ENCODE measurements around the gene GOLT1A. TPM values are rescaled to one million over a fixed set of nuclear protein-coding genes. Genes with fewer than 3 reads are reported as not detected.
"Not testable (repeated sequence)": the region's sequence is repeated elsewhere in the genome, so short reads cannot be mapped to it uniquely, and the experiment has no call there.

The GOLT1A gene
- total RNA-seq, 1 donor from 2014 or later: not detected

GRCh38 chr1:204249736-204250427, 36.1 kb upstream of the GOLT1A start:
- DNase-seq (ENCODE audit: low spot score): no peak

GRCh38 chr1:204248954-204249353, 35.2 kb upstream of the GOLT1A start:
- DNase-seq (ENCODE audit: low spot score): no peak

- no peak for DNase-seq (ENCODE audit: low spot score)
Measured at GRCh38 chr1:204246876-204247275, 33.1 kb upstream of the GOLT1A start.

- DNase-seq (ENCODE audit: low spot score): no peak
Measured at GRCh38 chr1:204242920-204243319, 29.1 kb upstream of the GOLT1A start.

DNA sequence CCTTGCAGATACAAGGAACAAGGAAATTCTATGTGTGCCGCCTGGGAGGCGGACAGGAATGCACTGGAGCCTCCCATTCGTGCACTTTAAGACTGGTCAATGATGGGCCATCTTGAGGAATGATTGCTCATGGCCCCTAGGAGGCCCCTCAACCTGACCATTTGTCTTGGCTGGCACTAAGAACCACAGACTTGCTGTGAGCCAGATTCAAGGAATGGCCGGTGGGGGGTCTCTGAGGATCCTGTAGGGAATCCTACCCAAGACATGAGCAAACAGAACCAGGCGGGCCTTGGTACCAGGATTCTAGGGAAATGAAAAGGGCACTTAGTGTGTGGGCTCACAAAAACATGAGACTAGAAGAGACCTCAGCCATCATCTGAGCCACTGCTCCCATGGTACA, 28.1 kb upstream of the GOLT1A start:
- no peak for DNase-seq (ENCODE audit: low spot score)

GRCh38 chr1:204241050-204241449, 27.3 kb upstream of the GOLT1A start:
- no peak for DNase-seq (ENCODE audit: low spot score)

- DNase-seq (ENCODE audit: low spot score): no peak
Measured at GRCh38 chr1:204240233-204240632, 26.4 kb upstream of the GOLT1A start.

DNA sequence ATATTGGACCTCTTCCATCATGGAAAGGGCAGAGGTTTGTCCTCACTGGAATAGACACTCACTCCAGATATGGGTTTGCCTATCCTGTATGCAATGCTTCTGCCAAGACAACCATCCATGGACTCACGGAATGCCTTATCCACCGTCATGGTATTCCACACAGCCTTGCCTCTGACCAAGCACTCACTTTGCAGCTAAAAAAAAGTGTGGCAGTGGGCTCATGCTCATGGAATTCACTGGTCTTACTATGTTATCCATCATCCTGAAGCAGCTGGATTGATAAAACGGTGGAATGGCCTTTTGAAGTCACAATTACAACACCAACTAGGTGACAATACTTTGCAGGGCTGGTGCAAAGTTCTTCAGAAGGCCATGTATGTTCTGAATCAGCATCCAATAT, 25.6 kb upstream of the GOLT1A start:
- not testable (repeated sequence) for DNase-seq (ENCODE audit: low spot score)

DNA sequence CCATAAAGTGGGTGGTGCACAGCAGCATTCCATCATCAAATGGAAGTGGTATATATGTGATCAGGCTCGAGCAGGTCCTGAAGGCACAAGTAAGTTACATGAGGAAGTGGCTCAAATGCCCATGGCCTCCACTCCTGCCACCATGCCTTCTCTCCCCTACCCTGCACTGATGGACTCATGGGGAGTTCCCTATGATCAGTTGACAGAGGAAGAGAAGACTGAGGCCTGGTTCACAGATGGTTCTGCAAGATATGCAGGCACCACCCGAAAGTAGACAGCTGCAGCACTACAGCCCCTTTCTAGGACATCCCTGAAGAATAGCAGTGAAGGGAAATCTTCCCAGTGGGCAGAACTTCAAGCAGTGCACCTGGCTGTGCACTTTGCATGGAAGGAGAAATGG, 24.7 kb upstream of the GOLT1A start:
- DNase-seq (ENCODE audit: low spot score): not testable (repeated sequence)

DNA sequence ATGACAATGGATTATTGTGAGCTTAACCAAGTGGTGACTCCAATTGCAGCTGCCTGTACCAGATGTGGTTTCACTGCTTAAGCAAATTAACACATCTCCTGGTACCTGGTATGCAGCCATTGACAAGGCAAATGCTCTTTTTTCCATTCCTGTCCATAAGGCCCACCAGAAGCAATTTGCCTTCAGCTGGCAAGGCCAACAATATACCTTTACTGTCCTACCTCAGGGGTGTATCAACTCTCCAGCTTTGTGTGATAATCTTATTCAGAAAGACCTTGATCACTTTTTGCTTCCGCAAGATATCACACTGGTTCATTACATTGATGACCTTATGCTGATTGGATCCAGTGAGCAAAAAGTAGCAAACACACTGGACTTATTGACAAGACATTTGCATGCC, 23.7 kb upstream of the GOLT1A start:
- peak; percentile 14 for DNase-seq (ENCODE audit: low spot score)

- DNase-seq (ENCODE audit: low spot score): peak; percentile 37
Measured at GRCh38 chr1:204232526-204232925, 18.7 kb upstream of the GOLT1A start.

- DNase-seq (ENCODE audit: low spot score): peak; percentile 79
Measured at GRCh38 chr1:204230211-204230610, 16.4 kb upstream of the GOLT1A start.

- peak; percentile 86 for DNase-seq (ENCODE audit: low spot score)
Measured at GRCh38 chr1:204228896-204229295, 15.1 kb upstream of the GOLT1A start.

DNA sequence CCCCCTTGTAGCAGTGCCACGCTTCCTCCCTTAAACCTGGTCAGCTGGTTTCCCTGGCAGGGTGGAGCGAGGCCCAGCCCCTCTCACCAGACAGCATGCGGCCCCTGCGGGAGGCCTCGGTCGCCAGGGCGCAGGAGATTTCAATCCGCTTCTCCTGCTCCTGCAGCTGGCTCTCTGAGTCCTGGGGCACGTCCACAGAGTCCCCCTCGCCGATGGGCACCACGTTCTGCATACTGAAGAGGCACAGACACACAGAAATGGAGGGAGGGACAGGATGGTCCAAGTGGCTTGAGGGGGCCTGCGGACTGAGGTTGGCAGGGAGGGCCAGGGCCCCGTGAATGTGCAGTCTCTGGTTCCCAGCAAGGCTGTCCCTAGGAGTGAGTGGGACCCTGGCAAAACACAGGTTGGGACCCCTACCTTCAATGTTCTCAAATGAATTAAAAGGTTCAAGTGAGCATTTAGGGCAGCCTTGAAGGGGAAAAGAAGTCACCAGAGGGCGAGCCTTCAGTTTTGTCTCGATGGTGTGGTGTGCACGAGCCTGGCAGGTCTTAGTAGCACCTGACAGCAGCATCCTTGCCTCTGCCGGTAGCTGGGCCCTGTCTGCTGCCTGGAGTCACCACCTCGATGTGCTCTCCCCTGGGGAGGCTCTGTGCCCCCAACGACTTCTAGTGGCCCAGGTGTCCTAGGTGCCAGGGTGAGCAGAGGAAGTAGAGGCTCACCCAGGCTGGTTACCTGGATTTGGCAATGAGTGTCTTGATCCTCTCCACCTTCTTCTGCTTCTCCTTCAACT, 14.4 kb upstream of the GOLT1A start:
- DNase-seq (ENCODE audit: low spot score): no peak

- no peak for DNase-seq (ENCODE audit: low spot score)
Measured at GRCh38 chr1:204227351-204227750, 13.6 kb upstream of the GOLT1A start.

DNA sequence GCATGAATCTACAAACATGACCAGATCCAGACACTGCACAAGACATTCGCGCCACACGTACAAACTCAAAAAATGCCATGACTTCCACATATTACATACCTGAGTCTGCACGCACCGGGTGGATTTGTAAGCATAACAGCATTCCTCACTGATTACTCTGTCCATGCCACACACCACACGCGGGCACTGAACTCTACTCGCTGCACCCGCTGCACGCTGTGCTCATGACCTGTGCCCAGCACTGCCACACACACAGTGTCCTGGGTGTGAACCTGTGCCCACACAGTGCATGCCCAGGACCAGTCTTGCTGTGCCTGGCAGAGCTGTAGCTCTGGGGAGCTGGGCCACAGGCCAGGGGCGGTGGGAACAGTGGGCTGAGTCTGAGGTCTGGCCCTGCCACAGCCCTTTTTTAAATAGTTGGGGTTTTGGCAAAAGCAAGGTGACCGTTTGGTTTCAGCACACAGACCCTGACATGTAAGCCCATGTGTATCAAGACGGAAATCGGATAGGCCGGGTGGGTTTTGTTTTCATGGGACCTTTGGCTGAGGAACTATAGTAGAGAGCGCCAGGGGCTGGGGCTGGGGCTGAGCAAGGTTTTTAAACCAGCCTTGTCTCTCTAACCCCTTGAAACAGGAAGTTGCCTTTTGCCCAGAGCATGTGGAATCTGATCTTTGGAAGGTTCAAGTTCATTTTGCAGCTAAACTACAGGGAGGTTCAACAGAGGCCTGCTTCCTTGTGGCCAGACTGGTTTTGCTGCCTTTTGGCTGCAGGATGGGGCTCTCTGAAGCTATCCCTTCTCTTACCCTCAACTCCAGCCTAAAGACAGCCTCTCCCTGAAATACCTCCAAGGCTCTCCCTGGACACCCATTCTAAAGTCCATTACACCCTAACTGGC, 12.3 kb upstream of the GOLT1A start:
- DNase-seq (ENCODE audit: low spot score): no peak

DNA sequence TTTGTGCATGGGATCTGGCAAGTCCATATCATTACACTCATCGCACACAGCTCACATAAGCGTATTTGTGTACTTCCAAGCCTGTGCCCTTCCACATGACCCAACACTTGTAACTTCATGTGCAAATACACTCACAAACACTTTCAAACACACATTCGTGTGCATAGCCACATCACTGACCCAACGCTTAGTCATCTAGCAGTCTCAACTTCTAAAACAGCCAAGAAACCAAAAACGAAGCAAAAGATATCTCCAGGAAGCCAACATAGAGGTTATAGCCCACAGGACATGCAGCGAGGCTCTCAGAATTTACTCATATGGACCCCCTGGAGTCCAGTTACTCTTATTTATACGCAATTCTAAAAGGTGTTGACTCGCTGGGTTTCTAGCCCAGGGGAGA, 10.9 kb upstream of the GOLT1A start:
- DNase-seq (ENCODE audit: low spot score): no peak

GRCh38 chr1:204223129-204223860, 9.5 kb upstream of the GOLT1A start:
- peak; percentile 65 for DNase-seq (ENCODE audit: low spot score)

- no peak for DNase-seq (ENCODE audit: low spot score)
Measured at GRCh38 chr1:204222764-204223055, 8.9 kb upstream of the GOLT1A start.

DNA sequence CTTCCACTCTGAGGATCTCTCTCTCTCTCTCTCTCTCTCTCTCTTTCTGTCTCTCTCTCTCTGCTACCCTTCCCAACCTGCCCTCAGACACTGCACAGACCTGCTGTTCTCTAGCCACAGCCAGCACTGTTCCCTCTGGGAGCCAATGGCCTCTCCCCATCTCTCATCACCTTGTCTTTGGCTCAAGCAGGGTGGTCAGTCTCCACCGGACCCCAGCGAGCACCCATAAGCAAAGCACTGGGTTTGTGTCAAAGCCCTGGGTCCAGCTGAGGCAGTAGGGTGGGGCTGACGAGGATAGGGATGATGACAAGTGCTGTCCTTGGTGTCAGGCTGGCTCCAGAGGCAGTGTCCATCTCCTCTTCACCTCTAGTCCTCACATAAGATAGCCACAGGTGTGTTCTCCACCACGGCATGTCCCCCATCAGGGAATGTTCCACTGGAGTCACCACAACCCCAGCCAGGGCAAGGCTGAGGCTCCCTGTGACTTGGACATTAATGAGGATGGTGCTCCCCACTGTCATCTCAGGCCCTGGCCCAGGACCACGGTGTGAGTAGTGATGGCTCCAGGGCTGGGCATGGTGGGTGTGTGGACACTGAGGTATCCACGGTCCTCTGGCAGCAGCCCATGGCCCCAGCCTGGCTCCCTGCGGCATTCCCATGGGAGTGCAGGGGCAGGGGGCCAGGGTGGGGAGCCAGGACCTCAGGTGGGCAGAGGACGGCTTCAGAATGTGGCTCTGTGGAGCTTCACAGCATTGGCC, 8.4 kb upstream of the GOLT1A start:
- no peak for DNase-seq (ENCODE audit: low spot score)

GRCh38 chr1:204221271-204221670, 7.5 kb upstream of the GOLT1A start:
- no peak for DNase-seq (ENCODE audit: low spot score)
